ENCODE measurements around the gene TRIM47. TPM values are rescaled to one million over a fixed set of nuclear protein-coding genes. Genes with fewer than 3 reads are reported as not detected.

The TRIM47 gene
- total RNA-seq, 1 experiment from 2014 or later: 2.5 TPM

DNA sequence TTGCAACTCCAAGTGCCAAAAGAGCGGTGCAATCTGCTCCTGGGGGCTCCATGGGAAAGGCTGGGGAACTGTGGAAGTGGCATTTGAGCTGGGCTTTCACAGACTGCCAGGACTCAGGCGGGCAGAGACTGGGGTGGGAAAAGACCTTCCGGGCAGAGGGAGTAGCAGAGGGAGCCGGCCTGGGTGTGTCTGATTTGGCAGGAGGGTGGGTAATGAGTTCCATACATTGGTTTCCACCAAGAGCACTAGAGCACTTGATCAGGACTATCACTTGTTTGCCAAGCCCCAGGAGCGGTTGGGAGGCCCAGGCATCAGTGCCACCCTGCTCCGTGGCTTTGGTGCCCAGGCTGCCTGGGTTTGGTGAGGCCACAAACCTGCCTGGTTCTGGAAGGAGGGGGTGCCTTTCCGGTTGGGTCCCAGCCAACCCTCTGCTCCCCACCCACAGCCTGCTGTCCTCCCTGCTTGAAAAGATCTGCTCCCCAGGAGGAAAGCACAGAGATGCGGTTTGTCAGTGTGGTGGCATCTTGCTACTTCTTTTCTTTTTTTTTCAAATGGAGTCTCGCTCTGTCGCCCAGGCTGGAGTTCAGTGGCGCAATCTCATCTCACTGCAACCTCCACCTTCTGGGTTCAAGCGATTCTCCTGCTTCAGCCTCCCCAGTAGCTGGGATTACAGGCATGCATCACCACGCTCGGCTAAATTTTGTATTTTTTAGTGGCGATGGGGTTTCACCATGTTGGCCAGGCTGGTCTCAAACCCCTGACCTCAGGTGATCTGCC lies 3.5 kb upstream of the TRIM47 start:
- Mint-ChIP-seq H3K4me3 (ENCODE audit: unreplicated experiment) (no peak overlapping the region), H3K9me3 (ENCODE audit: unreplicated experiment) (no peaks in the 10 kb centered on the region), H3K4me1 (ENCODE audit: low read depth, unreplicated experiment) (peaks cover 6% of the 10 kb centered on the region), H3K36me3 (ENCODE audit: insufficient read depth, unreplicated experiment) (no peaks in the 10 kb centered on the region), H3K27ac (ENCODE audit: unreplicated experiment) (no peak overlapping the region), H3K27me3 (ENCODE audit: insufficient read depth, unreplicated experiment) (no peaks in the 10 kb centered on the region)
- no peaks in the 10 kb centered on the region for H3K36me3 ChIP-seq (ENCODE audit: control insufficient read depth, insufficient read depth, low read length)
- DNase-seq: no peak
- H3K9me3 ChIP-seq: no peaks in the 10 kb centered on the region
- ChIA-PET POLR2A (no interaction called here), CTCF (interaction anchor here (0.6 to 0.8 kb wide), 3 partner anchors 41 to 301 kb away, joined by 3 read pairs; no protein-coding TSS in a partner anchor)
- intact Hi-C loops (cut with micrococcal nuclease; ENCODE audit: unreplicated experiment): no loop called here
- peaks cover 5% of the 10 kb centered on the region; the same call in 1 of the 2 replicates for H3K4me1 ChIP-seq
- TF ChIP-seq CTCF (IDR thresholded peaks at IDR 0.05; ENCODE audit: insufficient read depth in 1 of 2, low read depth in 1 of 2, low read length in 1 of 2, severe bottlenecking in 1 of 2, unreplicated experiment in 1 of 2): no peak
- no peak overlapping the region for H3K4me3 ChIP-seq (ENCODE audit: low read depth, low read length)
- BruUV-seq (replicated peaks): no TSS peak
- no peaks in the 10 kb centered on the region; the same call in 1 of the 2 replicates for H3K27me3 ChIP-seq (replicated peaks; ENCODE audit: control insufficient read depth, insufficient read depth, low read length)

- peaks cover 12% of the 10 kb centered on the region for H3K4me1 Mint-ChIP-seq (ENCODE audit: low read depth, unreplicated experiment)
- peaks cover 13% of the 10 kb centered on the region for H3K4me1 ChIP-seq
- no TSS peak for BruUV-seq (replicated peaks)
- CTCF ChIA-PET: interaction anchor here (0.7 to 3.4 kb wide), 3 partner anchors 25 to 245 kb away, joined by 5 to 34 read pairs (median 5); partner anchors contain the start of gene WBP2
- no peak overlapping the region for H3K4me3 ChIP-seq (ENCODE audit: low read depth, low read length)
- POLR2A ChIA-PET: interaction anchor here (0.6 kb wide), 2 partner anchors 117 to 163 kb away, joined by 4 to 6 read pairs; no protein-coding TSS in a partner anchor
- no peaks in the 10 kb centered on the region for H3K27me3 Mint-ChIP-seq (ENCODE audit: insufficient read depth, unreplicated experiment)
- no peak overlapping the region for H3K27ac Mint-ChIP-seq (ENCODE audit: unreplicated experiment)
- no peaks in the 10 kb centered on the region; the same call in 1 of the 2 replicates for H3K27me3 ChIP-seq (replicated peaks; ENCODE audit: control insufficient read depth, insufficient read depth, low read length)
- H3K36me3 Mint-ChIP-seq (ENCODE audit: insufficient read depth, unreplicated experiment): no peaks in the 10 kb centered on the region
- H3K4me3 Mint-ChIP-seq (ENCODE audit: unreplicated experiment): no peak overlapping the region
- DNase-seq: no peak
- H3K9me3 ChIP-seq: no peaks in the 10 kb centered on the region
- no peak for TF ChIP-seq CTCF (IDR thresholded peaks at IDR 0.05; ENCODE audit: insufficient read depth in 1 of 2, low read depth in 1 of 2, low read length in 1 of 2, severe bottlenecking in 1 of 2, unreplicated experiment in 1 of 2)
- H3K9me3 Mint-ChIP-seq (ENCODE audit: unreplicated experiment): no peaks in the 10 kb centered on the region
- intact Hi-C loops (cut with micrococcal nuclease; ENCODE audit: unreplicated experiment): no loop called here
- no peaks in the 10 kb centered on the region for H3K36me3 ChIP-seq (ENCODE audit: control insufficient read depth, insufficient read depth, low read length)
These were observed 1.9 kb upstream of the TRIM47 start for GRCh38 chr17:75880266-75880665.

GRCh38 chr17:75877752-75878173 lies 618 bp downstream of the TRIM47 start:
- peak overlapping the region; percentile 46 for H3K4me3 ChIP-seq (ENCODE audit: low read depth, low read length)
- Mint-ChIP-seq H3K4me1 (ENCODE audit: low read depth, unreplicated experiment) (peaks cover 12% of the 10 kb centered on the region), H3K27ac (ENCODE audit: unreplicated experiment) (no peak overlapping the region), H3K4me3 (ENCODE audit: unreplicated experiment) (peak overlapping the region; percentile 70), H3K9me3 (ENCODE audit: unreplicated experiment) (no peaks in the 10 kb centered on the region), H3K27me3 (ENCODE audit: insufficient read depth, unreplicated experiment) (no peaks in the 10 kb centered on the region), H3K36me3 (ENCODE audit: insufficient read depth, unreplicated experiment) (no peaks in the 10 kb centered on the region)
- no peaks in the 10 kb centered on the region; the same call in 1 of the 2 replicates for H3K27me3 ChIP-seq (replicated peaks; ENCODE audit: control insufficient read depth, insufficient read depth, low read length)
- no TSS peak for BruUV-seq (replicated peaks)
- peak; percentile 64 to 68 for TF ChIP-seq CTCF (IDR thresholded peaks at IDR 0.05; ENCODE audit: insufficient read depth in 1 of 2, low read depth in 1 of 2, low read length in 1 of 2, severe bottlenecking in 1 of 2, unreplicated experiment in 1 of 2)
- intact Hi-C loops (cut with micrococcal nuclease; ENCODE audit: unreplicated experiment): no loop called here
- H3K4me1 ChIP-seq: peaks cover 17% of the 10 kb centered on the region
- POLR2A ChIA-PET: interaction anchor here (1.4 kb wide), 1 partner anchor 98 kb away, joined by 4 read pairs; a partner anchor contains a TSS
- CTCF ChIA-PET: interaction anchor here (0.5 to 3.4 kb wide), 11 partner anchors 9 to 362 kb away, joined by 3 to 34 read pairs (median 3); partner anchors contain the start of genes GALK1 and WBP2
- H3K36me3 ChIP-seq (ENCODE audit: control insufficient read depth, insufficient read depth, low read length): no peaks in the 10 kb centered on the region
- H3K9me3 ChIP-seq: no peaks in the 10 kb centered on the region
- peak; percentile 78 to 88 for DNase-seq
